ENCODE measurements around the gene CDH4. TPM values are rescaled to one million over a fixed set of nuclear protein-coding genes. Genes with fewer than 3 reads are reported as not detected.

The CDH4 gene
- total RNA-seq, 1 donor from 2014 or later = 8.3 TPM

DNA sequence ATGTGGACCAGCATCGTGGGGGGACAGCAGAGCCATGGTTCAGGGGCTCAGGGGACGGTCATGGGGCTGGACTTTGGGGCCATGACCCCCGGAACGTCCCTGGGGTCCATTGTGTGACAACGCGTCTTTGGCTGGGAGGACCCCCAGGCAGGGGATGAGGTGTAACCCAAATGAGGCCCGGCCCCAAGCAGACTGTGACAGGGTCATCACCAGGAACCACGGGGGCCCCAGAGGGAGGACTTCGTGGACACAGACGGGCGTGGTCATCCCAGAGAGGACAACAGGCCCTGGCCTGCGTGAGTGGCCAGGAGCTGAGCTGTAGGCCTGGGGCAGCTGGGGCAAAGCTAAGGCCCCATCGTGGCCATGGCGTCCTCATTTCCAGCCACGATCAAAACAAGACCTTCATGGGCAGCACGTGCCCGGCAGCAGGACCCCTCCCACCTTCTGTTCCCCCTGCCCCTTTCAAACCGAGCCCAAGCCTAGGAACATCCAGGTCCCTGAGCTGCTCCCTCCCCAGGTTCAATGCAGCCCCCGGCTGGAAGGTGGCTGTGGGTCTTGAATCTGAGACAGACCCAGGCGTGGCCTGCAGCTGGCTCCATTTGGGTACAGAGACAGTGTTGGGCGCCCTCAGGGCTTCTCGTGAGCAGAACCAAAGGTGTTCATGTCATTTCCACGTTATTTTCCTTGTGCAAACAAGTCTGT, 625.9 kb downstream of the CDH4 start:
- H3K27ac Mint-ChIP-seq = no peak overlapping the region
- no peaks in the 10 kb centered on the region for H3K36me3 Mint-ChIP-seq
- H3K4me3 Mint-ChIP-seq = no peak overlapping the region
- DNase-seq (ENCODE audit: extremely low spot score, unreplicated experiment) = no peak
- peaks cover 9% of the 10 kb centered on the region for H3K27me3 Mint-ChIP-seq
- no peaks in the 10 kb centered on the region for H3K9me3 Mint-ChIP-seq
- TF ChIP-seq, protein P1, sequence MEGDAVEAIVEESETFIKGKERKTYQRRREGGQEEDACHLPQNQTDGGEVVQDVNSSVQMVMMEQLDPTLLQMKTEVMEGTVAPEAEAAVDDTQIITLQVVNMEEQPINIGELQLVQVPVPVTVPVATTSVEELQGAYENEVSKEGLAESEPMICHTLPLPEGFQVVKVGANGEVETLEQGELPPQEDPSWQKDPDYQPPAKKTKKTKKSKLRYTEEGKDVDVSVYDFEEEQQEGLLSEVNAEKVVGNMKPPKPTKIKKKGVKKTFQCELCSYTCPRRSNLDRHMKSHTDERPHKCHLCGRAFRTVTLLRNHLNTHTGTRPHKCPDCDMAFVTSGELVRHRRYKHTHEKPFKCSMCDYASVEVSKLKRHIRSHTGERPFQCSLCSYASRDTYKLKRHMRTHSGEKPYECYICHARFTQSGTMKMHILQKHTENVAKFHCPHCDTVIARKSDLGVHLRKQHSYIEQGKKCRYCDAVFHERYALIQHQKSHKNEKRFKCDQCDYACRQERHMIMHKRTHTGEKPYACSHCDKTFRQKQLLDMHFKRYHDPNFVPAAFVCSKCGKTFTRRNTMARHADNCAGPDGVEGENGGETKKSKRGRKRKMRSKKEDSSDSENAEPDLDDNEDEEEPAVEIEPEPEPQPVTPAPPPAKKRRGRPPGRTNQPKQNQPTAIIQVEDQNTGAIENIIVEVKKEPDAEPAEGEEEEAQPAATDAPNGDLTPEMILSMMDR (conservative IDR thresholded peaks at IDR 0.05) = no peak
- no peaks in the 10 kb centered on the region for H3K4me1 Mint-ChIP-seq (ENCODE audit: unreplicated experiment)

DNA sequence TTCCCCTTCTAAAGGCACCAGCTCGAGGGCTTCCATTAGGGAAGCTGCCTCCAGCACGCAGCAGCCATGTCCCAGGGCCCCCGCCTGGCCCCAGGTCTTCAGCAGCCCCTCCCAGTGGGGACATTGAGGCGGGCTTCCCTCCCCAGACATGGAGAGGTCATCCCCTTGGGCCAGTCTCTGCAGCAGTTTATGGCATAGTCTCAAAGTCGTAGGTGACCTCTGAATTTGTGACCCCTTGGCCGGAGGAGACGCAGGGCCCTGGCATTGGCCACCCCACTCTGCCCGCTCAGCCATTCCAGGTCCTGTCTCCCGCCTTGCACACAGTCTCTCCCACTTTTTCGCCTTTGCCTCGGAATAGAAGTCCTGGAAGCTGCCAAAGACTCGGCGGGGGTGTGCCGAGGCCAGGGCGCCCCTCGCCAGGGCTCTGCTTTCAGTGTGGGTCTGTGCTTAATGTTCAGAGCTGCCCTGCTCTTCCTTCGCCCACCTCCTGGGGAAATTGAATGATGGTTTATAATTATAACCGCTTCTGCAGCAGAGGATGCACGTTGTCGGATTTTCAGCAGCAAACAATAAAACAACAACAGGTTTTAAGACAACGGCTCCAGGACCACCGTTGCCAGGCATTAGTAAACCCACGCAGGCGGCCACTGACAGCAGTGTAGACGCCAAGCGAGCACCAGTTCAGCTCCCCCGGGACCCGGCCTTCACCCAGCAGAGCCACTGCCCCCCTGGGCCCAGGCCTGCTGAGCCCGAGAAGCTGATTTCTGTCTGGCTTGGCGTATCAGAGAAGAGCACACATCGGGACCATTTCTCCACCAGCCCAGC, 626.6 kb downstream of the CDH4 start:
- Mint-ChIP-seq H3K4me3 (no peak overlapping the region), H3K9me3 (no peaks in the 10 kb centered on the region), H3K27me3 (peaks cover 13% of the 10 kb centered on the region), H3K4me1 (ENCODE audit: unreplicated experiment) (no peaks in the 10 kb centered on the region), H3K27ac (no peak overlapping the region), H3K36me3 (no peaks in the 10 kb centered on the region)
- TF ChIP-seq, protein P1 (conservative IDR thresholded peaks at IDR 0.05) = no peak
- DNase-seq (ENCODE audit: extremely low spot score, unreplicated experiment) = no peak

DNA sequence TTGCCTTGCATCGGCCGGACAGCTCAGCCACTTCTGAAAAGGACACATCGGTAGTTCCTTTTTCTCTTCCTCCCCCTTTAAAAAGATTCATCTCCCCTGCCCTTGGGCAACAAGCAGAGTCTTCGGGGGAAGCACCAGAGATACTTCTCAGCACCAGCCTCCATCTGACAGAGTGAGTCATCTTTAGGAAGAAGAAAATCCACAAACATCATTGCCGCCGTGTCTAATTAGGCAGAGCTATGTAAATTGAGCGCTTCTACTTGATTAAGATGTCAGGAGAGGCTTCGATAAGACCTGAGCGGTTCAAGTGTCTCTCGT, 627.2 kb downstream of the CDH4 start:
- no peak for DNase-seq (ENCODE audit: extremely low spot score, unreplicated experiment)
- no peaks in the 10 kb centered on the region for H3K36me3 Mint-ChIP-seq
- TF ChIP-seq, protein P1 (conservative IDR thresholded peaks at IDR 0.05) = no peak
- H3K4me1 Mint-ChIP-seq (ENCODE audit: unreplicated experiment) = no peaks in the 10 kb centered on the region
- no peak overlapping the region for H3K4me3 Mint-ChIP-seq
- H3K27me3 Mint-ChIP-seq = peaks cover 13% of the 10 kb centered on the region
- H3K27ac Mint-ChIP-seq = no peak overlapping the region
- no peaks in the 10 kb centered on the region for H3K9me3 Mint-ChIP-seq

DNA sequence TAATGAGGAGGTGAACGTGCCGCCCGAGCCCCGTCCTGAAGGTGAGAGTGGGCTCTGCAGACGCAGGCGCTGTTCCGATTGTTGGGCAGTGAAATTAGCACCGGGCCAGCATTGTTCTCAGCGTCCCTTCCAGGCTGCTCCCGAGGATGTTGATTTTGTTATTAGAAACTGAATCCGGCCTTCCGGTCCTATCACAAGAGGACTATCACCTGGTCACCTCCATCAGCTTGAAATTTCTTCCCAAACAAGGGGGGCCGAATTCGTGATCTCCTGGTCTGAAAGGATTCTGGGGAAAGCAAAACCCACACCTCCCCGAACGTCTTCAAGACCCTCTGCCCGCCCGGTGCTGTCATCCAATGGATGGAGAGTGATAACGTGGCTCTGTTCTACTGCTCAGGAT, 627.6 kb downstream of the CDH4 start:
- Mint-ChIP-seq H3K4me3 (no peak overlapping the region), H3K27ac (no peak overlapping the region), H3K36me3 (no peaks in the 10 kb centered on the region), H3K4me1 (ENCODE audit: unreplicated experiment) (no peaks in the 10 kb centered on the region), H3K9me3 (no peaks in the 10 kb centered on the region), H3K27me3 (peaks cover 13% of the 10 kb centered on the region)
- TF ChIP-seq, protein P1 (conservative IDR thresholded peaks at IDR 0.05) = no peak
- no peak for DNase-seq (ENCODE audit: extremely low spot score, unreplicated experiment)

DNA sequence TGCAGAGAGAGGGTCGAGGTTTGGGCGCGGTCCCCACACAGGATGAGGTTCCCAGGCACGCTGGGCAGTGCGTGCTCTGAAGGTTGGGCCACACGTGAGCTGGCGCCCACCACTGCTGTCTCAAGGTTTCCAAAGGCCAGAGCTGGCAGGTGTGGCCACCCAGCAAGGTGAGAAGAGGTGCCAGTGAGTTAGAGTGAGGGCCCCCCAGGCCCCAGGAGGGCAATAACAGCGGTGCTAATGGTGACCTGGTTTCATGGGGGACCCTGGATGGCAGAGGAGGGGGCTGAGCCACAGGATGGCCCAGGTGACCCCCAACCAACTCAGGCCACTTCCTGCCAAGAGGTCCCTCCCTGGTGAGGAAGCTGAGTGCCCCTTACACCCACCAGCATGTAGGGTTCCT, 628.6 kb downstream of the CDH4 start:
- H3K9me3 Mint-ChIP-seq = no peaks in the 10 kb centered on the region
- H3K27me3 Mint-ChIP-seq = peaks cover 20% of the 10 kb centered on the region
- H3K4me3 Mint-ChIP-seq = no peak overlapping the region
- no peak overlapping the region for H3K27ac Mint-ChIP-seq
- H3K36me3 Mint-ChIP-seq = no peaks in the 10 kb centered on the region
- DNase-seq (ENCODE audit: extremely low spot score, unreplicated experiment) = no peak
- no peaks in the 10 kb centered on the region for H3K4me1 Mint-ChIP-seq (ENCODE audit: unreplicated experiment)
- TF ChIP-seq, protein P1 (conservative IDR thresholded peaks at IDR 0.05) = no peak
